Loucy (cell line): ENCODE results near the gene GNA15.
A peak's percentile ranks its signal among the peaks of the same experiment; 100 is the strongest.
"Not testable (repeated sequence)": the region's sequence is repeated elsewhere in the genome, so short reads cannot be mapped to it uniquely, and the experiment has no call there.

ENCODE experiments used
- H2AFZ ChIP-seq: fragments of 200-600 bp; sonication (generic); 2 replicates; pipeline ENCODE4 v1.6.0; 2016; ENCODE audit warnings: antibody characterized with exemption, mild to moderate bottlenecking, low read length, moderate library complexity
- H3F3A ChIP-seq: fragments of 200-600 bp; 2 replicates; pipeline ENCODE4 v1.6.0; 2016; ENCODE audit warnings: antibody characterized with exemption, low read depth, mild to moderate bottlenecking
- H3K27me3 ChIP-seq: fragments of 200-600 bp; sonication (generic); 2 replicates; pipeline ENCODE4 v1.6.1; 2014; ENCODE audit warnings: low read length, mild to moderate bottlenecking; ENCODE audit not compliant: insufficient read depth, poor library complexity, severe bottlenecking
- H3K36me3 ChIP-seq: fragments of 200-600 bp; sonication (generic); 2 replicates; pipeline ENCODE4 v1.6.1; 2016; ENCODE audit warnings: low read length; ENCODE audit not compliant: insufficient read depth
- H3K4me1 ChIP-seq: fragments of 200-600 bp; sonication (generic); 2 replicates; pipeline ENCODE4 v1.5.1; 2014; ENCODE audit warnings: low read length, mild to moderate bottlenecking; ENCODE audit not compliant: insufficient read depth, poor library complexity, severe bottlenecking
- H3K4me2 ChIP-seq: fragments of 200-600 bp; sonication (generic); 2 replicates; pipeline ENCODE4 v1.6.0; 2014; ENCODE audit warnings: antibody characterized with exemption, low read length, low read depth, mild to moderate bottlenecking; ENCODE audit not compliant: poor library complexity, severe bottlenecking
- H3K4me3 ChIP-seq: fragments of 200-600 bp; sonication (generic); 2 replicates; pipeline ENCODE4 v1.5.1; 2014; ENCODE audit warnings: low read length, mild to moderate bottlenecking, mixed read lengths; ENCODE audit not compliant: poor library complexity, severe bottlenecking
- H3K79me2 ChIP-seq: fragments of 200-600 bp; sonication (generic); 2 replicates; pipeline ENCODE4 v1.6.1; 2014; ENCODE audit warnings: low read length; ENCODE audit not compliant: insufficient read depth
- H3K9ac ChIP-seq: fragments of 200-600 bp; sonication (generic); 2 replicates; pipeline ENCODE4 v1.6.0; 2014; ENCODE audit warnings: mild to moderate bottlenecking, low read depth, low read length, moderate library complexity; ENCODE audit not compliant: poor library complexity, severe bottlenecking
- H3K9me2 ChIP-seq: fragments of 200-600 bp; sonication (generic); replicated peaks from 2 replicates; pipeline ENCODE4 v1.6.1; 2016; ENCODE audit warnings: low read depth, low read length, mixed read lengths
- H3K9me3 ChIP-seq: fragments of 200-600 bp; sonication (generic); 2 replicates; pipeline ENCODE4 v1.6.1; 2014; ENCODE audit warnings: mild to moderate bottlenecking, antibody characterized with exemption, low read length, low read depth; ENCODE audit not compliant: insufficient read depth
- H4K20me1 ChIP-seq: fragments of 200-600 bp; sonication (generic); 2 replicates; pipeline ENCODE4 v1.6.0; 2014; ENCODE audit warnings: antibody characterized with exemption, low read length, mild to moderate bottlenecking; ENCODE audit not compliant: insufficient read depth, poor library complexity, severe bottlenecking
- EZH2phosphoT487 ChIP-seq: fragments of 200-600 bp; IDR thresholded peaks from 2 replicates; pipeline ENCODE4 v1.6.1; 2018; ENCODE audit warnings: antibody characterized with exemption, mild to moderate bottlenecking, moderate library complexity, borderline replicate concordance
- TF ChIP-seq, protein P1 (sequence below): fragments of 200-600 bp; sonication (generic); conservative IDR thresholded peaks from 2 replicates; pipeline ENCODE4 v1.5.1; 2014; ENCODE audit warnings: mild to moderate bottlenecking, antibody characterized with exemption, low read length

GNA15 gene

DNA sequence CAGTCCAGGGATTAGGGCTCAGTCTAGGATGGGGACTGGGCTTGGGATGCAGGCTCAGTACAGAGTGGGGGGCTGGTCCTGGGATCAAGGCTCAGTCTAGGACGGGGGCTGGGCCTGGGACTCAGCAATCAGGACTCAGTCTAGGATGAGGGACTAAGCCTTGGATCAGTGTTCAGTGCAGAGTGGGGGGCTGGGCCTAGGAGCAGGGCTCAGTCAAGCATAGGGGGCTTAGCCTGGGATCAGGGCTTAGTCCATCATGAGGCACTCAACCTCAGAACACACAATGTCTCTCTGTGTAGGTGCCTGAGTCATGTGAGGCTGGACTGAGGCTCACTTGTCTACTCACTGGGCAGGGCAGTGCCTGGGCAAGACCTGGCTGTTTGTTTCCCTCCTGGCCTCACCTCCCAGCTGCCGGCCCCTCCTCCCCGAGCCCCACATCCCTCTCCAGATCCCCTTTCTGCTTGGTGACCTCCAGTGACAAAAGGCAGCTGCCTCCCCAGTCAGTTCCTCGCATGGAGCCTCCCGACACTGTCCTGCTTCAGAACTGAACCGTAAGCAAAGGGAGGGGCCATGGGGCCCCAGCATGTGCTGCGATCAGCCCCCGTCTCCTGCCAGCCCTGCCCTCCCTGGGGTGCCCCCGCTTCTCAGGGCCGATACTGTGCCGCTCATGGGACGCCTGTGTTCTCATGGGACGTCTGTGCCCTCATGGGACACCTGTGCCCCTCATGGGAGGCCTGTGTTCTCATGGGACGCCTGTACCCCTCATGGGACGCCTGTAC lies 36.2 kb downstream of the GNA15 start:
- no peaks in the 10 kb centered on the region for H3K9me3 ChIP-seq
- no peak overlapping the region for H3K9ac ChIP-seq
- no peak overlapping the region for H2AFZ ChIP-seq
- H3K36me3 ChIP-seq = no peaks in the 10 kb centered on the region
- H3K4me3 ChIP-seq = no peak overlapping the region
- TF ChIP-seq, protein P1, sequence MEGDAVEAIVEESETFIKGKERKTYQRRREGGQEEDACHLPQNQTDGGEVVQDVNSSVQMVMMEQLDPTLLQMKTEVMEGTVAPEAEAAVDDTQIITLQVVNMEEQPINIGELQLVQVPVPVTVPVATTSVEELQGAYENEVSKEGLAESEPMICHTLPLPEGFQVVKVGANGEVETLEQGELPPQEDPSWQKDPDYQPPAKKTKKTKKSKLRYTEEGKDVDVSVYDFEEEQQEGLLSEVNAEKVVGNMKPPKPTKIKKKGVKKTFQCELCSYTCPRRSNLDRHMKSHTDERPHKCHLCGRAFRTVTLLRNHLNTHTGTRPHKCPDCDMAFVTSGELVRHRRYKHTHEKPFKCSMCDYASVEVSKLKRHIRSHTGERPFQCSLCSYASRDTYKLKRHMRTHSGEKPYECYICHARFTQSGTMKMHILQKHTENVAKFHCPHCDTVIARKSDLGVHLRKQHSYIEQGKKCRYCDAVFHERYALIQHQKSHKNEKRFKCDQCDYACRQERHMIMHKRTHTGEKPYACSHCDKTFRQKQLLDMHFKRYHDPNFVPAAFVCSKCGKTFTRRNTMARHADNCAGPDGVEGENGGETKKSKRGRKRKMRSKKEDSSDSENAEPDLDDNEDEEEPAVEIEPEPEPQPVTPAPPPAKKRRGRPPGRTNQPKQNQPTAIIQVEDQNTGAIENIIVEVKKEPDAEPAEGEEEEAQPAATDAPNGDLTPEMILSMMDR = no peak
- no peak for TF ChIP-seq EZH2phosphoT487
- H3K4me1 ChIP-seq = peaks cover 6% of the 10 kb centered on the region
- H3K9me2 ChIP-seq = no peaks in the 10 kb centered on the region
- no peak overlapping the region for H3K4me2 ChIP-seq
- 0 out of 2 replicates have a peak, but pooled peaks cover 3% of the 10 kb centered on the region for H3K79me2 ChIP-seq
- H3K27me3 ChIP-seq = no peaks in the 10 kb centered on the region
- no peaks in the 10 kb centered on the region for H4K20me1 ChIP-seq
- peaks cover 3% of the 10 kb centered on the region for H3F3A ChIP-seq

DNA sequence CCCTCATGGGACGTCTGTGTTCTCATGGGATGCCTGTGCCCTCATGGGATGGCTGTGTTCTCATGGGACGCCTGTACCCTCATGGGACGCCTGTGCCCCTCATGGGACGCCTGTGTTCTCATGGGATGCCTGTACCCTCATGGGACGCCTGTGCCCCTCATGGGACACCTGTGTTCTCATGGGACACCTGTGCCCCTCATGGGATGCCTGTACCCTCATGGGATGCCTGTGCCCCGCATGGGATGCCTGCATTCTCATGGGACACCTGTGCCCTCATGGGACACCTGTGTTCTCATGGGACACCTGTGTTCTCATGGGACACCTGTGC lies 36.8 kb downstream of the GNA15 start:
- not testable (repeated sequence) for H3K4me3 ChIP-seq, H3K79me2 ChIP-seq, H3K36me3 ChIP-seq, H3K9me3 ChIP-seq, H3K27me3 ChIP-seq, H4K20me1 ChIP-seq, H3K9ac ChIP-seq, H3K4me2 ChIP-seq, H3F3A ChIP-seq, H3K9me2 ChIP-seq, H2AFZ ChIP-seq
- H3K4me1 ChIP-seq = peaks cover 11% of the 10 kb centered on the region

DNA sequence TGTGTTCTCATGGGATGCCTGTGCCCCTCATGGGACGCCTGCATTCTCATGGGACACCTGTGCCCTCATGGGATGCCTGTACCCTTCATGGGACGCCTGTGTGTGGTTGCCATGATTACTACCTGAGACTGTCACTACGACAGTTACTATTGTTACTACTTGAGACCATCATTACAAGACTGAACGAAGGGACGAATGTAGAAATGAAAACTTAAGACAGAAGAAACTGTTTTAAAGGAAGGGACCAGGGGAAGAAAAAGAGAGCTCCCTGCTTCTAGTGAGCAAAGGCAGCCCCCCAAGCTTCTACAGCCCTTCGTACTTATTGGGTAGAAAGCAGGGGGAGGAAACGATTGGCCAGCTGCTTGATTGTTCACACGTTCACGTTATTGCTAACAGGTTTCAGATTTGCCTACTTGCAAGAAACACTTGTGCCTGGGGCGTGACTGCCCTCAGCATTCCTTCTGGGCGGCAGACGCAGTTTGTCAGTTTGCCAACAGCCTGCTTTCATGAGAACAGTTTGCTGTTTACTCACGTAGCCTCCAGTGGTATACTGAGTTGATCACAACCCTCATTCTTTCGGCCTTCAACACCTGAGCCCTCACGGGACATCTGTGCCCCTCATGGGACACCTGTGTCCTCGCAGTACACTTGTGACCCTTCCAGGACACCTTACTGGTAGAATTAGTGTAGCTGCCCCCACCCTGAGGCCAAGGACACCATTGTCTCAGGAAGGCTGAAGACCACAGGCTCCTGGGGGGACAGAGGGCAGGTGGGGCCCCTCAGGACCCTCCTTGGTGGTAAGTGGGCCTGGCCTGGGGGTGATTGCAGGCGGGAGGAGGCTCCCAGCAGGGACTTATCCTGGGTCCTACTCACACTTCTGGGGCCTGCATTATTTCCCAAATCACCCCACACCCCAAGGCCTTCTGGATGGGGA lies 40.2 kb downstream of the GNA15 start:
- H3F3A ChIP-seq = peaks cover 3% of the 10 kb centered on the region
- no peak overlapping the region for H3K4me3 ChIP-seq
- H3K4me2 ChIP-seq = peak overlapping the region; percentile 37
- H4K20me1 ChIP-seq = peaks cover 21% of the 10 kb centered on the region
- H2AFZ ChIP-seq = no peak overlapping the region
- H3K9ac ChIP-seq = peak overlapping the region; percentile 41
- H3K9me3 ChIP-seq = no peaks in the 10 kb centered on the region
- H3K9me2 ChIP-seq = no peaks in the 10 kb centered on the region
- H3K4me1 ChIP-seq = peaks cover 20% of the 10 kb centered on the region
- no peaks in the 10 kb centered on the region for H3K36me3 ChIP-seq
- TF ChIP-seq EZH2phosphoT487 = no peak
- no peaks in the 10 kb centered on the region for H3K27me3 ChIP-seq
- peaks cover 36% of the 10 kb centered on the region for H3K79me2 ChIP-seq

DNA sequence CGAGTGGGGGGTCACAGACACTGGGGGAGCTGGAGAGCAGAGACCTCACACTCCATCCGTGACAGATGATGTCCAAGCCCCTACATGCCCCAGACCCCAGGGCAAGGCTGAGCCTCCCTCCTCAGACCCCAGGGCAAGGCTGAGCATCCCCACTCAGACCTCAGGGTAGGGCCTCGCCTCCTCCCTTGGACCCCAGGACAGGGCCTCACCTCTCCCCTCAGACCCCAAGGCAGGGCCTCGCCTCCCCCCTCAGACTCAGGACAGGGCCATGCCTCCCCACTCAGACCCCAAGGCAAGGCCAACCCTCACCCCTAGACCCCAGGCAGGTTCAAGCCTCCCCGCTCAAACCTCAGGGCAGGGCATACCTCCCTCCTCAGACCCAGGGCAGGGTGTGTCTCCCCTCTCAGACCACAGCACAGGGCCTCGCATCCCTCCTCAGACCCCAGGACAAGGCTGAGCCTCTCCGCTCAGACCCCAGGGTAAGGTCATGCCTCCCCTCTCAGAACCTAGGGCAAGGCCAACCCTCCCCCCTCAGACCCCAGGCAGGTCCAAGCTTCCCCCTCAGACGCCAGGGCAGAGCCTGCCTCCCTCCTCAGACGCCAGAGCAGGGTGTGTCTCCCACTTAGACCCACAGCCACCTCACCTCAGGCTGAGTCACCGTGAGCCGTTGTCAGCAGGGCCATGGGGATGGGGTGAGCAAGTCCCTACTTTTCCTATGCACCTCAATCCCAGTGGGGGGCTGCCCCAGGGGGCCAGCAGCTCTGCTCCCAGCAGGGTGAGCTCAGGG lies 41.1 kb downstream of the GNA15 start:
- Histone ChIP-seq H3K9me3 (no peaks in the 10 kb centered on the region), H3K27me3 (no peaks in the 10 kb centered on the region), H3K4me3 (peak overlapping the region; percentile 7), H4K20me1 (peaks cover 30% of the 10 kb centered on the region), H3K79me2 (peaks cover 44% of the 10 kb centered on the region), H3K9ac (peak overlapping the region; percentile 41), H3K4me1 (peaks cover 23% of the 10 kb centered on the region), H3F3A (peaks cover 3% of the 10 kb centered on the region), H3K9me2 (no peaks in the 10 kb centered on the region), H3K4me2 (peak overlapping the region; percentile 37), H3K36me3 (no peaks in the 10 kb centered on the region), H2AFZ (no peak overlapping the region)
- no peak for TF ChIP-seq EZH2phosphoT487
- TF ChIP-seq, protein P1 = no peak
